ENCODE measurements around the gene SUSD3. TPM values are rescaled to one million over a fixed set of nuclear protein-coding genes. Genes with fewer than 3 reads are reported as not detected.

SUSD3 gene
- total RNA-seq, 1 experiment from 2014 or later: 9.0 TPM

DNA sequence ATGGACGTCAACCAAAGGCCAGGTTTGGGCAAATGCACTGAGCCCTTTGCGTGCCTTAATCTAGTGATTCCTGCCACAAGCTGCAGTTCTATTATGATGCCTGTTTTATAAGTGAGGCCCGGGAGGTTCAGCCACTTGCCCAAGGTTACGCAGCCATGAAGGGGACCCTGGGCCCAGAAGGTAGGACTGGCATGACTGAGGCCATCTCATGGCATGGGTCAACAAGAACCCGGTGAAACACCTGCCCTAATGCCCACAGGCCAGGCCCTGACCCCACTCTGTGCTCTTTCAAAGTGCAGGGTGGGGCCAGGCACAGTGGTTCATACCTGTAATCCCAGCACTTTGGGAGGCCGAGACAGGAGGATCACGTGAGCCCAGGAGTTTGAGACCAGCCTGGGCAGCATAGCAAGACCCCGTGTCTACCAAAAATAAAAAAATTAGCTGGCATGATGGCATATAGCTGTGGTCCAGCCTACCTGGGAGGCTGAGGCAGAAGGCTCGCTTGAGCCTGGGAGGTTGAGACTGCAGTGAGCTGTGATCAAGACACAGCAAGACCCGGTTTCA is 66.9 kb downstream of the SUSD3 start:
- peaks cover 4 to 17% (median 15%) of the 10 kb centered on the region in 3 experiments; a peak in 5 of 7 replicates for H3K36me3 Mint-ChIP-seq (ENCODE audit: insufficient read depth in 1 of 3, low read depth in 3 of 3)
- H3K27ac ChIP-seq (ENCODE audit: insufficient read length, low read depth, low read length): no peak overlapping the region

More for the DNA sequence above, 66.9 kb downstream of the SUSD3 start:
- Histone ChIP-seq H3K23me2 (ENCODE audit: insufficient read length, low read depth, low read length, poor library complexity, severe bottlenecking) (no peaks in the 10 kb centered on the region), H4K20me1 (ENCODE audit: control insufficient read depth, insufficient read depth, insufficient read length) (no peaks in the 10 kb centered on the region), H3K79me1 (ENCODE audit: insufficient read depth, low read depth, low read length, poor library complexity, severe bottlenecking) (no peaks in the 10 kb centered on the region), H2BK5ac (ENCODE audit: insufficient read length, low read length) (no peak overlapping the region), H3K18ac (ENCODE audit: insufficient read length, low read depth, low read length) (no peak overlapping the region), H3K56ac (ENCODE audit: insufficient read length, low read depth, low read length) (no peak overlapping the region), H2BK15ac (ENCODE audit: low read depth, low read length) (no peak overlapping the region), H2BK12ac (ENCODE audit: insufficient read length, low read depth, low read length) (no peak overlapping the region), H2AFZ (ENCODE audit: low read length) (no peak overlapping the region), H3K79me2 (ENCODE audit: insufficient read depth, low read length) (no peaks in the 10 kb centered on the region), H4K91ac (ENCODE audit: insufficient read length, low read depth, low read length) (no peak overlapping the region), H3K9me3 (ENCODE audit: control insufficient read depth, low read depth, low read length) (no peaks in the 10 kb centered on the region), H3K9ac (ENCODE audit: extremely low read depth, insufficient read length, low read length) (no peak overlapping the region), H3K23ac (ENCODE audit: insufficient read length, low read depth, low read length) (no peak overlapping the region), H3K14ac (ENCODE audit: insufficient read depth, low read length) (no peak overlapping the region), H2BK20ac (ENCODE audit: low read depth, low read length, poor library complexity, severe bottlenecking) (no peak overlapping the region), H3K27me3 (ENCODE audit: insufficient read depth, low read length) (no peaks in the 10 kb centered on the region), H4K5ac (ENCODE audit: insufficient read length, low read depth, low read length) (no peak overlapping the region), H3K4me1 (ENCODE audit: insufficient read depth, low read length) (no peaks in the 10 kb centered on the region), H3K4me2 (ENCODE audit: insufficient read depth, insufficient read length, low read length) (no peak overlapping the region), H3K4ac (ENCODE audit: low read depth, low read length) (no peak overlapping the region), H2AK5ac (ENCODE audit: insufficient read length, low read length) (no peak overlapping the region), H3T11ph (ENCODE audit: low read length) (no peak overlapping the region), H4K8ac (replicated peaks; ENCODE audit: insufficient read length, low read depth, low read length) (no peak overlapping the region), H2BK120ac (ENCODE audit: low read depth, low read length, poor library complexity, severe bottlenecking) (no peak overlapping the region)
- WGBS (ENCODE audit: extremely low coverage, insufficient read length, low lambda C conversion rate): no CpG with 5 or more reads among the region's 10 CpGs
- Mint-ChIP-seq H3K4me3 (no peak overlapping the region), H3K27ac (no peak overlapping the region; a peak in 1 of 7 replicates), H3K27me3 (ENCODE audit: low read depth) (no peaks in the 10 kb centered on the region), H3K4me1 (peaks cover 10 to 19% of the 10 kb centered on the region in 2 experiments), H3K9me3 (no peaks in the 10 kb centered on the region)
- TF ChIP-seq, protein P1, sequence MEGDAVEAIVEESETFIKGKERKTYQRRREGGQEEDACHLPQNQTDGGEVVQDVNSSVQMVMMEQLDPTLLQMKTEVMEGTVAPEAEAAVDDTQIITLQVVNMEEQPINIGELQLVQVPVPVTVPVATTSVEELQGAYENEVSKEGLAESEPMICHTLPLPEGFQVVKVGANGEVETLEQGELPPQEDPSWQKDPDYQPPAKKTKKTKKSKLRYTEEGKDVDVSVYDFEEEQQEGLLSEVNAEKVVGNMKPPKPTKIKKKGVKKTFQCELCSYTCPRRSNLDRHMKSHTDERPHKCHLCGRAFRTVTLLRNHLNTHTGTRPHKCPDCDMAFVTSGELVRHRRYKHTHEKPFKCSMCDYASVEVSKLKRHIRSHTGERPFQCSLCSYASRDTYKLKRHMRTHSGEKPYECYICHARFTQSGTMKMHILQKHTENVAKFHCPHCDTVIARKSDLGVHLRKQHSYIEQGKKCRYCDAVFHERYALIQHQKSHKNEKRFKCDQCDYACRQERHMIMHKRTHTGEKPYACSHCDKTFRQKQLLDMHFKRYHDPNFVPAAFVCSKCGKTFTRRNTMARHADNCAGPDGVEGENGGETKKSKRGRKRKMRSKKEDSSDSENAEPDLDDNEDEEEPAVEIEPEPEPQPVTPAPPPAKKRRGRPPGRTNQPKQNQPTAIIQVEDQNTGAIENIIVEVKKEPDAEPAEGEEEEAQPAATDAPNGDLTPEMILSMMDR (conservative IDR thresholded peaks at IDR 0.05): no peak
- peak; percentile 12 for DNase-seq

Measured in H9 (cell line).